Measurements from ENCODE around the gene BTG1.

The BTG1 gene, protein sequence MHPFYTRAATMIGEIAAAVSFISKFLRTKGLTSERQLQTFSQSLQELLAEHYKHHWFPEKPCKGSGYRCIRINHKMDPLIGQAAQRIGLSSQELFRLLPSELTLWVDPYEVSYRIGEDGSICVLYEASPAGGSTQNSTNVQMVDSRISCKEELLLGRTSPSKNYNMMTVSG

GRCh38 chr12:92145731-92146496 is at the start of gene BTG1:
Gene BTG1, minus strand, starts transcription at chr12:92145846. Its CDS starts 311 bp downstream, at chr12:92145535.
- TF ChIP-seq POLR2A (IDR thresholded peaks at IDR 0.05; ENCODE audit: low read length) (peak; percentile 100), GATA1 (IDR thresholded peaks at IDR 0.05; ENCODE audit: low read depth, low read length) (no peak)
- DNase-seq: peak; percentile 100

- TF ChIP-seq POLR2A (IDR thresholded peaks at IDR 0.05; ENCODE audit: low read length) (no peak), GATA1 (IDR thresholded peaks at IDR 0.05; ENCODE audit: low read depth, low read length) (no peak)
- no peak for DNase-seq
Measured at GRCh38 chr12:92194561-92194960, 48.9 kb upstream of the BTG1 start.

GRCh38 chr12:92193846-92194245 is 48.2 kb upstream of the BTG1 start:
- DNase-seq: no peak
- TF ChIP-seq GATA1 (IDR thresholded peaks at IDR 0.05; ENCODE audit: low read depth, low read length) (no peak), POLR2A (IDR thresholded peaks at IDR 0.05; ENCODE audit: low read length) (no peak)

- TF ChIP-seq GATA1 (IDR thresholded peaks at IDR 0.05; ENCODE audit: low read depth, low read length): no peak
- no peak for TF ChIP-seq POLR2A (IDR thresholded peaks at IDR 0.05; ENCODE audit: low read length)
- DNase-seq: no peak
Measured at GRCh38 chr12:92193063-92193462, 47.4 kb upstream of the BTG1 start.

DNA sequence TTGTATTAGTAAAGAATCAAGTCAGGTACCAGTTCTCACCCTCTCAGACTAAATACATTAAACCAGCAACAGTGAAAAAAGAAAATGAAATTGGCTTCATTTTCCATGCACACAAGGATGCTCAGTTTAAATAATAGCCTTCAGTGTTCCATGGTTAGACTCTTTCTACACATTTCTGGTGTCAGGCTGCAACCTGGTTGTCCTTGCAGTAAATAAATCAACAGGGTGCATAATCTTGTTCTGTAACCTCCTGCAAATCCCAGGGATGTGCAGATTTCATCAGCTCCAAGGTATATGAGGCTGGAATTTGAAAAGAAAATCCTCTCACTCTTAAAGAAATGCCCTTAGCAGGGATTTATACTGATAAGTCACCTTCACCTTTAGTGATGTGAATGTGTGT is 46.7 kb upstream of the BTG1 start:
- DNase-seq: no peak
- TF ChIP-seq POLR2A (IDR thresholded peaks at IDR 0.05; ENCODE audit: low read length): no peak
- TF ChIP-seq GATA1 (IDR thresholded peaks at IDR 0.05; ENCODE audit: low read depth, low read length): no peak

GRCh38 chr12:92191061-92191460 is 45.4 kb upstream of the BTG1 start:
- TF ChIP-seq GATA1 (IDR thresholded peaks at IDR 0.05; ENCODE audit: low read depth, low read length): no peak
- no peak for TF ChIP-seq POLR2A (IDR thresholded peaks at IDR 0.05; ENCODE audit: low read length)
- DNase-seq: no peak

- DNase-seq: no peak
- TF ChIP-seq POLR2A (IDR thresholded peaks at IDR 0.05; ENCODE audit: low read length) (no peak), GATA1 (IDR thresholded peaks at IDR 0.05; ENCODE audit: low read depth, low read length) (no peak)
Measured at GRCh38 chr12:92188517-92189188, 43.0 kb upstream of the BTG1 start.

GRCh38 chr12:92186038-92186470 is 40.4 kb upstream of the BTG1 start:
- no peak for DNase-seq
- no peak for TF ChIP-seq GATA1 (IDR thresholded peaks at IDR 0.05; ENCODE audit: low read depth, low read length)
- no peak for TF ChIP-seq POLR2A (IDR thresholded peaks at IDR 0.05; ENCODE audit: low read length)

GRCh38 chr12:92185052-92185451 is 39.4 kb upstream of the BTG1 start:
- no peak for DNase-seq

DNA sequence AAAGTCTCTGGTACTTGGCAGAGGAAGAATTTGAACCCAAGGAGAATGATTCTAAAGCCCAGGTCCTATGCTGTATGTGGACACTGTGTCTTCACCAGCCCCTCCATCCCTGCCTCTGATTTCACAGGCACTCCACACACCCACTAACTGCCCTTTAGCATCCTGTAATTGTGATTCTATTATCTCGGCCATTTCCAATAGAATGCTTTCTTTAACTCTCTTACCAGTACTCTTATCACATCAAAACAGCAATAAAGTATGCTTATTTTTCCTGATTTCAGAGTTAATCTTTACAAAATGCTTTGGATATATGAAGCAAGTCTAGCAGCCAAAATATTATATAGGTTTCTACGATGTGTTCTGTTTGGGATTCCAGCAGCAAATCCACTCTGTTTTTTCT is 37.9 kb upstream of the BTG1 start:
- no peak for DNase-seq

More at GRCh38 chr12:92185052-92185451, 39.4 kb upstream of the BTG1 start:
- TF ChIP-seq GATA1 (IDR thresholded peaks at IDR 0.05; ENCODE audit: low read depth, low read length) (no peak), POLR2A (IDR thresholded peaks at IDR 0.05; ENCODE audit: low read length) (no peak)

GRCh38 chr12:92178340-92178739 is 32.7 kb upstream of the BTG1 start:
- TF ChIP-seq POLR2A (IDR thresholded peaks at IDR 0.05; ENCODE audit: low read length): no peak
- no peak for TF ChIP-seq GATA1 (IDR thresholded peaks at IDR 0.05; ENCODE audit: low read depth, low read length)
- no peak for DNase-seq

More for the DNA sequence above, 37.9 kb upstream of the BTG1 start:
- TF ChIP-seq GATA1 (IDR thresholded peaks at IDR 0.05; ENCODE audit: low read depth, low read length): no peak
- TF ChIP-seq POLR2A (IDR thresholded peaks at IDR 0.05; ENCODE audit: low read length): no peak

DNA sequence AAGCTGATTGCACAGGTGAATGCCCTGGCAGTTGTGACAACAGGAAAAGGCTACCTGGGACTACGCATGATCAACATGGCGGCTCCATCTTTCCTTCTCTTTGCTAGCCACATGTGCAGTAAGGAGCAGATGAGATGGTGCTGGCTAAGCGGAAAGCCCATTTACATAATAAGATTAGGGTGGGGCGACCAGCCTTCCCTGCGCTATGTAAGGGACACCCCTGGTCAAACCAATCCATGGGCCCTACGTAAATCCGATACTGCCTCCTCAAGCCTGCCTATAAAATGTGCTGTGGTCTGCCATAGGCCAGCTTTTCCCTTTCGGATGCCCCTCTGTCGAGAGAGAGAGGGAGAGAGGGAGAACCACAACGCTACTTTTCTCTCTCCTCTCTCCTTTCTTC is 31.0 kb upstream of the BTG1 start:
- TF ChIP-seq GATA1 (IDR thresholded peaks at IDR 0.05; ENCODE audit: low read depth, low read length) (no peak), POLR2A (IDR thresholded peaks at IDR 0.05; ENCODE audit: low read length) (no peak)
- no peak for DNase-seq

GRCh38 chr12:92175961-92176360 is 30.3 kb upstream of the BTG1 start:
- TF ChIP-seq POLR2A (IDR thresholded peaks at IDR 0.05; ENCODE audit: low read length) (no peak), GATA1 (IDR thresholded peaks at IDR 0.05; ENCODE audit: low read depth, low read length) (no peak)
- DNase-seq: no peak

- no peak for DNase-seq
- TF ChIP-seq POLR2A (IDR thresholded peaks at IDR 0.05; ENCODE audit: low read length) (no peak), GATA1 (IDR thresholded peaks at IDR 0.05; ENCODE audit: low read depth, low read length) (no peak)
Measured at GRCh38 chr12:92170050-92170449, 24.4 kb upstream of the BTG1 start.

Data from erythroblast (primary cell).